Activated CD4-positive, CD25-positive, alpha-beta regulatory T cell treated with anti-CD3 and anti-CD28 coated beads, Interleukin-2, amount 50 U/mL, for 24 hours (primary cell): Measurements from ENCODE around the gene FYCO1.

ENCODE experiments used
- ATAC-seq, 2 donors: fragments of 150-1000 bp; cut with Tn5 transposase; one replicate each; pipeline ENCODE4 v1.10.0; 2021; ENCODE audit warnings: mild to moderate bottlenecking in 1 of 2, moderate library complexity in 1 of 2

Gene FYCO1

DNA sequence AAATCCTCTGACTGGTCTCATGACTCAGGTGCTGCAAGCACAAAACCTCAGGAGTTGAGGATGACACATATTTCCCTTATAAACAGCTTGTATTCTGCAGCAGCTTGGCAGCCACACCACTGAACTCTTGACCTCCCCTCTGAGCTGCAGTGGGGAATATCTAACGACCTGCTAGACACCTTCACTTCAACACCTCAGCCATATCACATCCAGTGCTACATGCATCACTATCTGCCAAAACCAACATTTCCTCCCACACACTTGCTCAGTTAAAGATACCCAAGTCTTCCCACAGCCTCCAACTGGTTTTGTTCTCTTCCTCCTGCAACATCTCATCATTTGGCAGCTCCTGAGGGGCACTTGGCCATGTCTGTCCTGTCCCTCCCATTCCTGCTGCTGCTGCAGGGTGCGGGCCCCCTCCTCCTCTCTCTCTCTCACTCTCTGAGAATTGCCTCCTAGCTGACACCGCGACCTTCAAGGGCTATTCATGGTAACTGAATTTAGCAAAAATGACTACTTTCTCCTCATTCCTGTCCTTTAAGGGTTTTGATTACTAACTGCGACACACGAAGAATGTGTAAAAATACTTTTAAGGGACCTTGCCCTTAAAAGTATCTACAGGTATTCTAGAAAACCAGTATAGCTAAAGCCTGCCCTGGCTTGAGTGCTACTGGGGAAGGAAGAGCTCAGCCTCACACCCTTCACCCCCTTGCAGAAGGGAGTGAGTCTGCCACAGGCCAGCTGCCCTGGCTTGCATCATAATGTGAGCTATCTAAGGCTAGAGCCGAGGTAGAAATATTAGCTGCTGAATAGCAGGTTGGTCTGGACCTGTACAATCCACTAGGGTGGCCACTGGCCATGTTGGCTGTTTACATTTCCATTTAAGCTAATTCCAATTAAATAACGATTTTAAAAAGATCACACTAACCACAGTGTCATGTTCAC is 114.3 kb downstream of the FYCO1 start:
- ATAC-seq, result peak; percentile 66 to 91

DNA sequence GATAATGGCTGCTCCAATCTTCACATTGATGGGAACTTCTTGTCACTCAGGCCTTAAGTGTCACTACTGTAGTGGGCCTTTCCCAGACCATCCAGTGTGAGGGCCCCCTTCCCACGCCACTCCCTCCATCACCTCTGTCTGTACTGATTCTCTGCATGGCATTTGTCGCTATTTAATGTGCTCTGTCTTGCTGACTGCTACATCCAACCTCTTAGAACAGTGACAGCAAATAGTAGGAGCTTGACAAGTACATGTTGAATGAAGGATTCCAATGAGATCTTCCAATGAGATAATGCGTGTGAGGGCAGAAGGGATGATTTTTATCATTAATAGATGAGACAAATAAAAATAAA is 114.9 kb downstream of the FYCO1 start:
- ATAC-seq, result no peak

DNA sequence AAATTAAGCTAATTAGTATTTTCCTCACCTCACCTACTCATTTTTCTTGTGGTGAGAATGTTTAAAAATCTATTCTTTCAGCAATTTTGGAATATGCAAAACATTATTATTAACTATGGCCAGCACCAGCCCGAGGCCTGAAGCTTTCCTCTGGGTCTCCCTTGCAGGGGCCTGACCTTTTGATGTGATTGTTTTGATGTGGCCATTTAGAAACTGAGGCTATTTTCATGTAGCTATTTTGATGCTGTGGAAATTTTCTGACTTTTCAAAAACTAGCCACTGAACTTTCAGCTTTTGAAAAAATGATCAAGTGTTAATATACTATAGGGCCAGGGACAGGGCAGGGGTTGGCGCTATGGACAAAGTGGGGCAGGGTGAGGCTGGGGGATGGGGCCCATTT is 117.5 kb downstream of the FYCO1 start:
- ATAC-seq, result no peak

DNA sequence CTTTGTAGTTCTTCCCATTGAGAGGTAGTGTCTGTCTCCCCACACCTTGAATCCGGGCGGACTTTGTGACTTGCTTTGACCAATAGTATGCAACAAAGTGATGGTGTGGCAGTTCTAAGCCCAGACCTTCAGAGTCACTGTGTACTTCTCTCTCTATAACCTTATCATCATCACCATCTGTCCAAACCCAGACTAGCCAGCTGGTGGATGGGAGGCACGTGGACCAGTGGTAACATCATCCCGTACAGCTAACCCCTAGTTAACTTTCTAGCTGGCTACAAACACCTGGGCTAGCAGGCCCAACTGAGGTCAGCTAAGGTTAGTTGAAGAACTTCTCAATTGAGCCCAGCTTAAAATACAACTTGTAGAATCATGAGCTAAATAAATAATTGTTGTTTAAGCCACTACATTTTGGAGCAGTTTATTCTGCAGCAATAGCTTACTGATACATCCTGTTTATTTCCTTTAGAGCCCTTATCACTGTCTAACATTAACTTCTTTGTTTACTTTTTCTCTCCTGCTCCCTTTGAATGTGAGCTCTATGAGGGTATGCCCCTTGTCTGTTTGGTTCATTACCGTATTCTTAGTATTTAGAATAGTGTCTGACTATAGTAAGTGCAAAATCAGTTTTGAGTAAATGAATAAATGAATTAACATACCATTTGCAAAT is 120.8 kb downstream of the FYCO1 start:
- no peak for ATAC-seq

DNA sequence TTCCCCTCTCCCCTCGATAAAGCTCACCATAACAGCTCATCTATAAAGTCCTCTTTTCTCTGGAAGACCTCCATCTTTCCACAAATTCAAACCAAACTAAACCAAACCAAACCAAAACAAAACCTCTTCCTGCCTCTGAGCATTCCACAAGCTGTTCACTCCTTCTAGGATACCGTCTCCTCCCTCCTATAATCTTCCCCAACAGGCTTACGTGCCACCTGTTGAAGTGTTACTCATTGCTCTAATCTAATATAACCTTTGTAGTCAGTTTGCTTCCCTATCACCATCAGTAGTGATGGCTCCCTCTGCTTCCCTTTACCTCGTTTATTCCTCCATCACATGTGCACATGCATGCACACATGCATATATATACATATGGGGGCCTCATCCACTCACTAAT is 122.0 kb downstream of the FYCO1 start:
- ATAC-seq, result no peak

DNA sequence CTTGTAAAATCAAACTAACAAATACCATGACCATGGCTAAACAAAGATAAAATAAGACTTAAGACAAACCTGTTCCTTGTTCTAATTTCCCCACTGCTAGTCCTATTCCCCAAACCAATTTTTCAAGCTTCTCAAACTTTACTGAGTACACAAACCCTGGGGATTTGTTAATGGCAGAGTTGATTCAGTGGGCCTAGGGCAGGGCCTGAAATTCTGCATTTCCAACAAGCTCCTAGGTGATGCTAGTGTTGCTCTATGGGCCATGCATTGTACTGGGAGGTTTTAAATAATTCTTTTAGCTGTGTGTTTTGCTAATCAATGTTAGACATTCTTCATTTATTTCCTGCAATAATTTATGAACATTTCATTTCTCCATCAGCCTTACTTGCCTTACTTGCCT is 122.6 kb downstream of the FYCO1 start:
- ATAC-seq, result no peak

DNA sequence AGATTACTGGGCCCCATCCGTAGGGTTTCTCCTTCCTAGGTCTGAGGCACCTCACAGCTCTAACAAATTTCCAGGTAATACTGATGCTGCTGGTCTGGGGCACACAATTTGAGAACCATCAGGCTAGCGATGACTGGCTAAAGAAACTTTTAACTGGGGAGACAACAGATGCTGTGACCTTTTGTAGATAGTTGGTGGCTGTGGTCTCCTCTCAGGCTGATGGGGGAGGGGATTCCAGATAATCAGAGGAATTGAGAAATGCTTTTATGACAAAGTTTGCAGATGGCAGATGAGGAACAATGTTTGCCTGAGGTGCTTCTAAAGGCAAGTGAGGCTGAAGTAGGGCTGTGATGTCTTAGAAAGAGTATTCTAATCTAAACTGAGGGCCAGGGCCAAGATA is 123.1 kb downstream of the FYCO1 start:
- no peak for ATAC-seq

DNA sequence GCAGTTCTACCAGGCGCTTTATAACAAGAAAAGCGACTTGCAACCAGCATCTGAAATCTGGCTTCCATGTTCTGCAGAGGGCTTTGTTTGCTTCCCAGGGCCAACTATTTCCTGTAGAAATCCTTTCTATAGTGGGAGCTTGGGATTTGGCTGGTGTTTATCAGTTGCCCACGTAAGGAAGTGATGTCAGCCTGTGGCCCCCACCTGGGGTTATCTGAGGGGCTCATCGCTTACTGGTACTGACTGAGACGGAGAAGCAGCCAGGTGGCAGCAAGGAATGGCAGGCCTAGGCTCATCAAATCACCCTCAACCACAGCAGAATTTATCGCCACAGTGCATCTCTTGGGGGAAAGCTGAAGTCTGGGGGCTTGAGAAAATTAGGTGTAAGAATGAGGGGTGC is 123.8 kb downstream of the FYCO1 start:
- ATAC-seq, result no peak

DNA sequence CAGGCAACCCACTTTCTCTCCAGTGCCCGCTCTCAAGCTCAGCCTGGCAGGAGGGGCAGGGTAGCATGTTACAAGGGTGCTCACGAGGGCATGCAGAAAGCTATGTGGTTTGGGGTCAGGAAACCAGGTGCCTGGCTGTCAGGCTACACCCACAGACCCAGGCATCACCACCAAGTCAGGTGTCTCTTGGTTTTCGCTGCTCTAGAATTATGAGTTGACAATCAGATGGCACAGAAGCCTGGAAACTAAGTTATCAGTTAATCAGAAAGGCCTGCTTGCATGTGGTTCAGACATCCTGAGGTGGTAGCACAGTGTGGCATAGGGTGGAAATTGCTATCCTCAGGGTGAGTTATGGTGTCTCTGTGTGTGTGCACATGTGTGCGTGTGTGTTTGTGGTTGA is 125.5 kb downstream of the FYCO1 start:
- ATAC-seq, result peak; percentile 84 to 89

DNA sequence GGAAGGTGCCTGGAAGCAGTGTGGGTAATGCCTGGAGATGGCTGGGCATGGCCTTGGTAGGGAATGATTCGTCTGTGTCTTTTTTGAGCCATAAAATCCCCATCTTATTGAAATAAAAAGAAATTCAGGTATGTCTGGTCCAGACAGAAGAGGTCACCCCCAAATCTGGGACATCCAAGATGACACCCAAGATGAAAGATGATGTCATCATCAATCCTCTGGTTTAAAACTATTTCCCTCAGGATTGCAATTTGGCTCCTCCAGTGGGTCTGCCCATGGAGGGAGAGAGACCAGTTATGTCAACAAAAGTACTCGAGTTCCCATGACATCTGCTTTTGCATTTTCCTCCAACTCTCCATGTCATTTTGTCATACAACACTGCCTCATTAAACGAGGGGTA is 126.0 kb downstream of the FYCO1 start:
- ATAC-seq, result no peak

DNA sequence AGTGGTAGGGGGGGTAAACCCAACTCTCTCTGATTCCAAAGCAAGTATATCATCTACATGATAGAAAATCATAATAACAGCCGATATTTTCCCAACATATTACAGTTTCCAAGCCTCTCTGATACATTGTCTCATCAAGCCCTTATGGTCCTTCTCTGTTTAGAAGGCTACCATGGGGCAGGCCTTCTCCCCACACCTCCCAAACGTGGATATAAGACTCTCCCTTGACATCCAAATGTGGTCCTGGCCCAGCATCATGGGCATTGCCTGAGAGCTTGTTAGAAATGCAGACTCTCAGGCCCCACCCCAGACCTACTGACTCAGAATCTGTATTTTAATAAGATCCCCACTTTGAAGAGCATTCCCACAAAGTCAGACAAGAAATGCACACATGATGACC is 127.0 kb downstream of the FYCO1 start:
- ATAC-seq, result no peak

DNA sequence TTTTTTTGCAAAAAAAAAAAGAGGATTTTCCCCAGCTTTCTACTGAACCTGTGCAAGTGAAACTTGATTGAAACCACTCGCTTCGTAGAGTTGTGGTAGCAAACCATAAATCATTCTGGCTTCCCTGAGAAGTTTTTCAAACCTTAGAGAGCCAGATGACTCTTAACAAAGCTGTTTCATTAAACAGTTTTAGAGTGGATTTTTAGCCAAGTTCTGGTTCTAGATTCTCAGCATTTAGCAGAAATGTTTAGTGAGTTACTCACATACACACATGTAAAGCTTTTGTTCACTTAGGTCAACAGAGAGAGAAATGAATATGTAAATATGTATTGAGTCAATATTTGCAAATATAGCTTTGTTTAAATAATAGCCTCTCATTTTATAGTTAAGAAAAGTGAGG is 127.4 kb downstream of the FYCO1 start:
- ATAC-seq, result no peak
